NOMO-1 treated with DMSO at 0.1 percent for 48 hours (cell line): ENCODE measurements around the gene CBFA2T2.

Experiments
- DNase-seq: peaks from one replicate; lab custom pipeline; 2025; ENCODE audit not compliant: unreplicated experiment; lab: John Stamatoyannopoulos, UW

Gene CBFA2T2

GRCh38 chr20:33660685-33661058 lies 170.8 kb downstream of the CBFA2T2 start:
- no peak for DNase-seq

DNA sequence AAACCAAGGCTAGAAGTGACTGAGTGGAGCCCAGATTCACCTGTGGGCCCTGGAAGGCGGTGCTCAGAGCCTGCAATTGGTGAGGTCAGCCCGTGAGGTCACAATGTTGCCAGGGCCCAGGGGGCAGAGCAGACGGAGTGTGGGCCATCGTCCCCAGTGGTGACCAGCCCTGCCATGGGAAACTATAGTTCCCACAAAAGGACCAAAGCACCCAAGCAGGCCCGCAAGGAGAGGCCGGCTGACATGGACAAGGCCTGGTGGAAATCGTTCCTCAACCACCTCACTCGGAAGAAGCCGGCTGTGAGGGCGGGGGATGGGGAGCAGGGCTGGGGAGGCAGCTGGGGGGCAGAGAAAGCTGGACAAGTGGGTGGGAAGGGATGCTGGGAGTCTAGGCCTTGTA lies 172.3 kb downstream of the CBFA2T2 start, which contains the start of gene C20orf144:
C20orf144 (plus strand) TSS at position 156 of the 400 bp plus-strand sequence; CDS start at position 175, 19 bp downstream.
- no peak for DNase-seq

GRCh38 chr20:33663161-33664084 lies 173.5 kb downstream of the CBFA2T2 start:
- peak; percentile 83 for DNase-seq

- no peak for DNase-seq
These were observed 174.3 kb downstream of the CBFA2T2 start for GRCh38 chr20:33664085-33664761.

GRCh38 chr20:33664762-33665144 lies 174.9 kb downstream of the CBFA2T2 start:
- DNase-seq = no peak

- DNase-seq = peak; percentile 99
These were observed 176.7 kb downstream of the CBFA2T2 start, which contains the start of gene ACTL10 for GRCh38 chr20:33666293-33667244. Gene ACTL10, plus strand, starts transcription at chr20:33666943. Its CDS starts 555 bp downstream, at chr20:33667498.

- DNase-seq = no peak
These were observed 177.4 kb downstream of the CBFA2T2 start for GRCh38 chr20:33667245-33667675.

DNA sequence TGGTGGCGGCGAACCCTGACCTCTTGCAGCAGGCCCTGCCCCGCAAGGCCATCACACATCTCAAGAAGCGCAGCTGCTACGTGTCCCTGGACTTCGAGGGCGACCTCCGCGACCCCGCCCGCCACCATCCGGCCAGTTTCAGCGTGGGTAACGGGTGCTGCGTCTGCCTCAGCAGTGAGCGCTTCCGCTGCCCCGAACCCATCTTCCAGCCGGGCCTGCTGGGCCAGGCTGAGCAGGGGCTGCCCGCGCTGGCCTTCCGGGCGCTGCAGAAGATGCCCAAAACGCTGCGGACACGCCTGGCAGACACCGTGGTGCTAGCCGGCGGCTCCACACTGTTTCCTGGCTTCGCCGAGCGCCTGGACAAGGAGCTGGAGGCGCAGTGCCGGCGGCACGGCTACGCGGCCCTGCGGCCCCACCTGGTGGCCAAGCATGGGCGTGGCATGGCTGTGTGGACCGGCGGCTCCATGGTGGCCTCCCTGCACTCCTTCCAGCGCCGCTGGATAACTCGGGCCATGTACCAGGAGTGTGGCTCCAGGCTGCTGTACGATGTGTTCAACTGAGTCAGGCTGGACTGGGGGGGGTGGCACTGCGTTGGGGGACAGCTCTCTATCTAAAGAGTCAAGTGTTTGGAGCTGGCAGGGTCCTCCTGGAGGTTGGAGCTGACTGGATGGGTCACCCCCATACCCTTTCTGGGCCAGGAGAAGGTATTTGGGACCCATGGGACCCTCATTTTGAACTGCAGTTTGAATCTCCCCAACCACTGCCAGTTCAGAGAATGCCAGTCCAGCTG lies 178.0 kb downstream of the CBFA2T2 start:
- peak; percentile 61 for DNase-seq

GRCh38 chr20:33668466-33669155 lies 178.7 kb downstream of the CBFA2T2 start:
- DNase-seq = no peak

- DNase-seq = no peak
These were observed 179.3 kb downstream of the CBFA2T2 start for GRCh38 chr20:33669224-33669623.

- no peak for DNase-seq
These were observed 180.2 kb downstream of the CBFA2T2 start for GRCh38 chr20:33669873-33670640.

- DNase-seq = no peak
These were observed 181.0 kb downstream of the CBFA2T2 start for GRCh38 chr20:33670715-33671499.

DNA sequence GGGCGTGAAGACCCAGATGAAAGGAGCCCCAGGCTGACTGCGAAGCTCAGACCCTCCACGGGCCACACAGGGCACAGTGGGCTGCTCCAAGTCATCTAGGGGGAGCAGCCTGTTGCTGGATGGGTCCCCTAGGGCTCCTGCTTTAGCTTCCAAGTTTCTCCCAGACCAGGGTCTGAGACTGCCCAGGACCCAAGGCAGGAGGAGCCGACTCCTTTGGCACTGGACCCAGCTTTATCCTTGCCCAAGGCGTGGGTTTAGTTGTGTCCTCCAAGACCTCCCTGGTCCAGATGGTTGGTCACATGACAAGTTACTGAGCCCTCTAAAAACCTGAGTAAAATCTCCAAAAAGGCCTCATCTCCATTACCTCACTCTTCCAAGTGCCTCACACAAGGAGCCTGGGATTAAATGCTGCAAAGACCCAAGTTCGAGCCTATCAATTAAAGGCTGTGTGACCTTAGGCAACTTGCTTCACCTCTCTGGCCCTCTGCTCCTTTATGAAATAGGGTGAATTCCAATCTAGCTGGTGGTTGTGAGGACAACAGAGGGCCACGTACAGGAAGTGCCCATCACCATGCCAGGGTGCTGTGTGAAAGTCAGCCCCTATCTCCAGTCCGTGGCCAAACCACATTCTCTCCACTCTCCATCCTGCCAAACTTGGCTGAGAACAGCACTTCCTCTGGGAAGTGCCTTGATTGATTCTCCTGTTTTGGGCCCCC lies 181.8 kb downstream of the CBFA2T2 start:
- DNase-seq = no peak

DNA sequence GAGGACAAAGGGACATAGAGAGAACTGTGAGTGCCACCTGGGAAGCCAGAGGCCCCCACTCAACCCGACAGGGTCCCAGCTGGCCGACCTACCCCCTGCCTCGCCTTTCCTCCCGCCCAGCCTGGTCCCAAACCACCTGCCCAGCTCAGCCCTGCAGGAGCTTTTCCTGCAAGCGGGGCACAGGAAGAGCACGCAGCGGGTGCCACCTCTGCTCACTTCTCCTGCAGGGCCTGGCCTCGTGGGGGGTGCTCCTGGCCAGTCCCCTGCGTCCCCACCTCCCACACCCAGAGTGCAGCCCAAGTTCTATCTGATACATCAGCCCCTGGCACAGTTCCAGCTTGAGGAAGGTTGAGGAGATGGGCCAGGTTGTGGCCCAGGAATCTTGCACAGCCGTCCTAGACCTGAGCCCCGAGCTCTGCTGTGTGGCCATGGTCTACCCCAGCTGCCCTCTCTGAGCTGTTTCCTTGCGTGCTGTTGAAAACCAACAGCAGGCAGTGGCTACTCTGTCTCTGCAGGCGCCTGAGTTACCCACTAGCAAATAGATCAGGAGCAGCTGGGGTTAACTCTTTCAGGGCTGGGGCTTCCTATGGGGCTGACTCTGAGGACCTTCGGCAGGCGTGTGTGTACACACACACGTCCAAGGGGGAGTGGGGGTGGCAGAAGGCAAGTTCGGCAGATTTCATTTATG lies 182.7 kb downstream of the CBFA2T2 start:
- peak; percentile 1 for DNase-seq

DNA sequence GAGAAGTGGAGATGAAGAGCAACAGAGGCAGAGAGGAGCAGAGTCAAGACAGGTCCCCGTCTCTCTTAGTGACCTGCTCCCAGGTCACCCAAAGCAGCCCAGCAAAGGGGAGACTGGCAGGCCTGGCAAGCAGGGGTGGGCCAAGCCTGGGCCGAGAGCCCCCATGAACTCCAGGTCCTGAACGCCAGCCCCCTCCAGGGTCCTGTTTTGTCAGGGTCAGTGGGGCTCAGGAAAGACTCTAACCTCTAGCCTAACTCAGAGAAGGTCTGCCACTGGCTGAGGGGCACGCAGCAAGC lies 183.2 kb downstream of the CBFA2T2 start:
- no peak for DNase-seq

GRCh38 chr20:33673410-33674293 lies 183.8 kb downstream of the CBFA2T2 start:
- DNase-seq = peak; percentile 29
